IPS-20b (cell line): Measurements from ENCODE around the gene ARFGAP2.
A peak's percentile ranks its signal among the peaks of the same experiment; 100 is the strongest.

Experiments used
- H3K27ac ChIP-seq: one replicate; pipeline ENCODE4 v1.5.1; 2013; ENCODE audit warnings: low read length
- H3K27me3 ChIP-seq: 2 replicates; pipeline ENCODE4 v1.6.1; 2013; ENCODE audit warnings: mild to moderate bottlenecking, low read length, inconsistent platforms; ENCODE audit not compliant: insufficient read depth
- H3K36me3 ChIP-seq: 2 replicates; pipeline ENCODE4 v1.6.1; 2013; ENCODE audit warnings: low read depth, mild to moderate bottlenecking, inconsistent platforms, low read length, moderate library complexity; ENCODE audit not compliant: insufficient read depth
- H3K4me1 ChIP-seq: 2 replicates; pipeline ENCODE4 v1.6.1; 2013; ENCODE audit warnings: mild to moderate bottlenecking, control low read depth, inconsistent platforms, low read length, moderate library complexity; ENCODE audit not compliant: insufficient read depth
- H3K4me3 ChIP-seq: 2 replicates; pipeline ENCODE4 v1.5.1; 2013; ENCODE audit warnings: mild to moderate bottlenecking, low read length, inconsistent platforms
- H3K9ac ChIP-seq: 2 replicates; pipeline ENCODE4 v1.6.1; 2013; ENCODE audit warnings: low read depth, mild to moderate bottlenecking, inconsistent platforms, low read length, moderate library complexity
- H3K9me3 ChIP-seq: 2 replicates; pipeline ENCODE4 v1.6.1; 2013; ENCODE audit warnings: mild to moderate bottlenecking, low read depth, low read length, inconsistent platforms; ENCODE audit not compliant: insufficient read depth

Gene ARFGAP2

DNA sequence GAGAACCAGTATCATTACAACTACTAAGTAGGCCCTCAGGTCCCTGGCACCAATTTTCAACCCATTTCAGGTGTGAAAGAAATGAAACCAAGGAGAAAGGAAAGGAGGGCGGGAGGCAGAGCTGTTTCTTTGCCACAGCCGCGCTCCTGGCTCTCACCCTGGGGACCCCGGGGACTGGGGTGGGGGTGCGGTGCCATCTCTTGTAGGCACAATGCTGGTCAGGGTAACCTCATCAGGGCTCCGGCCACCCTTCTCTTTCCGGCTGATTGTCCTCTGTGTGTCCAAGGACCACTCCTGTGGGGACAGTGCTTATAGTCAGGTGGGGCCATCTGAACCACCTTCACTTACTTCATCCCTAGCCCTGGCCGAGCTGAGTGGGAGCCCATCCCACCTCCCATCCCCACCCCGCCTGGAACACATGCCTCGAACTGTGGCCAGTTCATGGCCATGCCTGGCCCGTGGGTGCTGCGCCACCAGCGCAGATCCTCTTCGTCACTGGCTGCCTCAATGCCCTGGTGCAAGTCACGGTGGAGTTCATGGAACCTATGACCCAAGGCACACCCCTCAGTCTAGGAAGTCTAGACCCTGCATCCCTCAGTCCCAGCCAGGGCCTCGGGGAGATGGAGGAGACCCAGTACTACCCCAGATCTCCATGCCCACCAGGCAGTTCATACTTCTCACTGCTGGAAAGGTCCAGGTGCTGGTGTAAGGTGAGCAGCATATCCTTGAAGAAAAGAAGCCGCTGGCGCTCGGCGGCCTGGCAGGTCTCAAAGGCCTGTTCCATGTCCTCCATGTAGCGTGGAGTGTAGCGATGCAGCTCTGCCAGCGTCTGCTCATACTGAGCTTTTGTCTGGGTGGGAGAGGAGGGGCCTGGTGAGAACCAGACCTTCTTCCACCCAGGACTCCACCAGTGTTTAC is 2.3 kb upstream of the ARFGAP2 start:
- peaks cover 1% of the 10 kb centered on the region; the same call in 1 of the 2 replicates for H3K4me1 ChIP-seq
- H3K4me3 ChIP-seq = no peak overlapping the region
- no peaks in the 10 kb centered on the region for H3K9me3 ChIP-seq
- no peak overlapping the region for H3K27ac ChIP-seq
- peaks cover 27% of the 10 kb centered on the region for H3K36me3 ChIP-seq
- H3K27me3 ChIP-seq = no peaks in the 10 kb centered on the region
- no peak overlapping the region; the same call in 1 of the 2 replicates for H3K9ac ChIP-seq

DNA sequence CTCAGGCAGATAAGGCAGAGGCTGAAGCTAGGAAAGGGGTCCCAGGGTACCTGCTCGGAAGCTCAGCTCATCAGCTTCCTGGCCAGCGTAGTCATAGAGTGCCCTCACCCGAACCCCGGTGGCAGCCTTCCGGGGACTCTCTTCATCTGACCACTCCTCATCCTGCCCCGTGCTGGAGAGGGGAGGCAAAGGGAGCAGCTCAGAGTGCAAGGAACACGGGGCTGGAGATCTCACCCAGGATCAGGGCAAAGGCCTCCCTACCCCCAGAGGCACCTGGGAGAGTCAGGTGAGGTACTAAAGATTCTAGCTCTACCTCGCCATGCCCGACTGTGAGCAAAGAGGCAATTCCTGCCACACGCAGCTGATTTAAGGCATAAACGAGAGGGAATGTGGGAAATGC is 1.6 kb upstream of the ARFGAP2 start:
- H3K27ac ChIP-seq = no peak overlapping the region
- H3K4me1 ChIP-seq = no peaks in the 10 kb centered on the region
- H3K9ac ChIP-seq = no peak overlapping the region
- H3K36me3 ChIP-seq = peaks cover 34% of the 10 kb centered on the region
- H3K27me3 ChIP-seq = no peaks in the 10 kb centered on the region
- no peak overlapping the region for H3K4me3 ChIP-seq
- H3K9me3 ChIP-seq = no peaks in the 10 kb centered on the region

DNA sequence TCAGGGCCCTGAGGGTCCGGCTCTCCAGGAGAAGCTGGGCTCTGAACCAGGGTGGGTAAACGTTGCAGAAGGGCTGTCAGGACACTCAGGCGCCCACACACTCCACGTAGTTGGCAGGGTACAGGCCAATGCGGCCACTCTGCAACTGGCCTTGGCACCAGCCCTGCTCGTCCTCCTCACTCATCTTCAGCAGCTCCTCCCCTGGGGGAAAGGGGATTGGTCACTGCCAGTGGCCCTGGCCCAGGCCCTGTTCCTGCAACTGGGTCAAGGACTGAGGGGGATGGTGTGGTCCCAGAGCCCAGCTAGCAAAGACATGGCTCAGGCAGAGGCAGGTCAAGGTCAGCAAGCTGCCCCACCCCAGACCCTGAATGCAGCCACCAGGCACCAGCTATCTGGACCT is 1.2 kb upstream of the ARFGAP2 start:
- no peaks in the 10 kb centered on the region for H3K9me3 ChIP-seq
- no peak overlapping the region for H3K27ac ChIP-seq
- peak overlapping the region; percentile 78; the same call in 1 of the 2 replicates for H3K4me3 ChIP-seq
- H3K9ac ChIP-seq = peak overlapping the region; percentile 86; the same call in 1 of the 2 replicates
- H3K4me1 ChIP-seq = no peaks in the 10 kb centered on the region
- H3K27me3 ChIP-seq = no peaks in the 10 kb centered on the region
- H3K36me3 ChIP-seq = peaks cover 38% of the 10 kb centered on the region

DNA sequence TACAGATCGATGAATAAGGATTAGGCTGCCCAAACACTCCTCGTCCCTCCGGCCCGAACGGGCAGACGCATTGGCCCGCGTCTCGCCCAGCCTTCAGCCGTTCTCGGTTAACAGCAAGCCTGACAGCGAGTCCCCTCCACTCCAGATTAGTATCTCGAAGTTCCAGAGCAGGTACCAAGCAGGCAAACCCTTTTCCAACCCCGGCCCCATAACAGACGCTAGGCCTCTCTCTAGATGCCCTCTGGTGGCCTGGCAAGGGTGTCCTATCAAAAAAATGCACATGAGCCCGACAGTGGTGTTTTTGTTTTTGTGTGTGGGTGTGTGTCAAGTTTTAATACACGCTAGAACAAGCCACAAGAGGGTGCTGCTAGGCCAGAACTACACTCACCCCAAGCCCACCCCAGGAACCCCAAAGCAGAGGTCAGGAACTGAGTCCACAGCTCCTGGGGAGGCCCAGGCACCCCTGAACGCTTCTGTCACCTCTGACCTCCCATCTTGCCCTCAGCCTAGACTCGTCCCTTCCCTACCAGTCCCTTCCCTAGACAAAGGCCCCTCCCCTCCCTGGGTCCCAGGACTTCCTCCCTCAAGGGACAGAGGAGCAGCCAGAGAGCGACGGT is 658 bp upstream of the ARFGAP2 start:
- H3K27me3 ChIP-seq = no peaks in the 10 kb centered on the region
- peaks cover 43% of the 10 kb centered on the region for H3K36me3 ChIP-seq
- no peaks in the 10 kb centered on the region for H3K4me1 ChIP-seq
- peak overlapping the region; percentile 78 for H3K4me3 ChIP-seq
- peak overlapping the region; percentile 86; the same call in 1 of the 2 replicates for H3K9ac ChIP-seq
- no peaks in the 10 kb centered on the region for H3K9me3 ChIP-seq
- no peak overlapping the region for H3K27ac ChIP-seq

DNA sequence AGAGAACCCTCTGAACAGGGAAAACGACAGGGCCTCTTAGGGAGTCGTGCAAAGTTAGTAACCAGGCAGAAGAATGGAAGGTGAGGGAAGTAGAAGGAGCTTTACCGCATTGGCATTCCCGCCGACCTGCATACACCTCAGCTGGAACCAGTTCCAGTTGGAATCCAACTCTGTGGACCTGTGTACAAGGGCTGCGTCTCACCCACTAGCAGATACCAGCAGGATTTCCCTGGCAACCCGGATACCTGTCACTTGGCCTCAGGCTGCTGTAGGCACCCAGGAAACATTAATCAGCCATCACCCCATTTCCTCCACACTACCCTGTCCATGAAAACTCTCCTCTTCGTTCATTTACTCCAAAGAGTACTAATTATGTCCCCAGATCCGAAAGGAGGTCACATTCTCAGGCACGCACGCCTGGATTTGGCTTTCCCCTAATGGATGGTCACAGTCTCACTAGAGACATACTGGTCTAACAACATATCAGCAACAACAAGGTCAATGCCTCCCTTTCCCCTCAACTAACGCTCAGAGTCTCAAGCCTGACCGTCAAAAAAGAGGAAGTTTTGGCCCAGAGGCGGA is 842 bp downstream of the ARFGAP2 start:
- Histone ChIP-seq H3K9me3 (no peaks in the 10 kb centered on the region), H3K4me3 (peak overlapping the region; percentile 78), H3K27me3 (no peaks in the 10 kb centered on the region), H3K36me3 (peaks cover 58% of the 10 kb centered on the region), H3K9ac (peak overlapping the region; percentile 98), H3K4me1 (no peaks in the 10 kb centered on the region), H3K27ac (peak overlapping the region; percentile 77)

DNA sequence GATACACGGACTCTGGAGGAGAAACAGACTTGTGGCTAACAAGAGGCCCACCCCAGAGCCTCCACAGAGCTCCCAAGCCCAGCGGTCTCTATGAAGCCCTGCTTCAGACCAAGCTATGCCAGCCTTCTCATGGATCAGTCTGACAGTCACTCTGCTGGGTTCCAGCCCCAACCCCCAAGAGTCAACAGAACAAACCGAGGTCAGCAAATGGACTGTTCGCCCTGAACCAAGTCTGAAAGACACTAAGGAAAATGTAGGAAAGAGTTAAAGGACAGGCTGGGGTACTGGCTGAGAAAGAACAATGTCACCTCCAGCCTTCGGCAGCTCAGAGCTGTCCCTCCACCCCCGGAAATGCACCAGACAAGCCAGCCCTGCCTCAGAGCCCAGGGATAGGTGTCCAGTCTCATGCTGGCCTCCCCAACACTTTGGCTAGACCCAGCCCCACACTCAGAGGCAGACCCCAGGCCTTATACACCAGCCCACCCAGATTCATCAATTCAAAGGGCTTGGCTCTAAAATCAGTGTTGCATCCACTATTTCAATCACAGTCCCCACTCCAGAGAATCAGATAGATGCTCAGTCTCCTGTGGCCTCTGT is 3.8 kb downstream of the ARFGAP2 start:
- H3K9me3 ChIP-seq = no peaks in the 10 kb centered on the region
- H3K4me1 ChIP-seq = no peaks in the 10 kb centered on the region
- no peak overlapping the region for H3K4me3 ChIP-seq
- peaks cover 66% of the 10 kb centered on the region for H3K36me3 ChIP-seq
- no peaks in the 10 kb centered on the region for H3K27me3 ChIP-seq
- no peak overlapping the region for H3K9ac ChIP-seq
- no peak overlapping the region for H3K27ac ChIP-seq

DNA sequence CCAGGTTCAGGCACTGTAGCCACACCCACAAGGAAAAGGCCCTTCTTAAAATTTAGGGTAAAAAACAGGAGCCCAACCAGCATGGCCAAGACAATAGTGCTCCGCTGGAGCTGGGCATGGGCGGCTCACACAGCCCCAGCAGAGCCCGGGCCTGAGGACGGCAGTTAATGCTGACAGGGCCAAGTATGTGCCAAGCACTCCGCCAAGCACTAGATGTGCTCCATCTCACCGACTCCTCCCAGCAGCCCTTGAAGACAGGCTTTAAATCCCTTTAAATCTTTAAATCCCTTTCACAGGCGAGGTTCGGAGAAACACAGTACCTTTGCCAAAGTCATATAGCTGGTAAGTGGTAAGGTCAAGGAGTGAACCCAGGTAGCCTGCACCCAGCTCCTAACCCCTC is 4.8 kb downstream of the ARFGAP2 start:
- H3K36me3 ChIP-seq = peaks cover 76% of the 10 kb centered on the region
- no peaks in the 10 kb centered on the region for H3K4me1 ChIP-seq
- H3K27ac ChIP-seq = no peak overlapping the region
- H3K9ac ChIP-seq = no peak overlapping the region
- H3K9me3 ChIP-seq = no peaks in the 10 kb centered on the region
- no peaks in the 10 kb centered on the region for H3K27me3 ChIP-seq
- H3K4me3 ChIP-seq = no peak overlapping the region

DNA sequence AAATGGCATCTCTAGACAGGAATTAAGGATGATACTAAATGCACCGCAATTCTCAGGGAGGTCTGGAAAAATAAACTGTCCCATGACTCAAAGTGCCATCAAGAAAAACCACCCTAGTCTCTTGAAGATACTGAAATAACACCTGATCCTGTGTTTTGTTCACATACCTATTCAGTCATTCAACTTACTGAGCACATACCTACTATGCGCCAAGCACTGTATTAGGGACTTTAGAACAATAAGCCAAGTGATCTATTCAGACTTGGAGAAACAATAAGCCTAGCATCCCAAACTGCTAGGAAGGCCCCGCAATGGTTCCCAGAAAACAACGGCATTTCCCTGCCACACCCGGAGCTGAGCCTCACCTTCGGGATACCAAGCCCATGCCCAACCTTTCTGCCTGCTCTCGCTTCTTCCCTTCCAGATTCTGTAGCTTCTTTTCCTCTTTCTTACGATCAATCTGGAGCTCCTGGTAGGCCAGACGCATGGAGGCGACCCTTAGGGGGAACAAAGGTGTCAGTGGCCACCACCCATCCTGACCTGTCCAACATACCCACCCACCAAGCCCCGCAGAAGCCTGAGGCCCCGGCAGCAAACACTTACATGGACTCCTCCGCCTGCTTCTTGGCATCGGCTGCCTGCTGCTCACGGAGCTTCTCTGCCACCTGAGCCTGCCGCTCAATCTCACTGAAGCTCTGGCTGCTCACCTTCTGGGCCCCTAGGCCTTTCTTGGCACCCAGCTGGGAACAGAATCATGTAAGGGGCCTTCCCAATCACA is 5.4 kb downstream of the ARFGAP2 start:
- no peak overlapping the region for H3K27ac ChIP-seq
- no peaks in the 10 kb centered on the region for H3K27me3 ChIP-seq
- H3K36me3 ChIP-seq = peaks cover 82% of the 10 kb centered on the region
- no peak overlapping the region for H3K9ac ChIP-seq
- no peak overlapping the region for H3K4me3 ChIP-seq
- H3K9me3 ChIP-seq = no peaks in the 10 kb centered on the region
- H3K4me1 ChIP-seq = no peaks in the 10 kb centered on the region

DNA sequence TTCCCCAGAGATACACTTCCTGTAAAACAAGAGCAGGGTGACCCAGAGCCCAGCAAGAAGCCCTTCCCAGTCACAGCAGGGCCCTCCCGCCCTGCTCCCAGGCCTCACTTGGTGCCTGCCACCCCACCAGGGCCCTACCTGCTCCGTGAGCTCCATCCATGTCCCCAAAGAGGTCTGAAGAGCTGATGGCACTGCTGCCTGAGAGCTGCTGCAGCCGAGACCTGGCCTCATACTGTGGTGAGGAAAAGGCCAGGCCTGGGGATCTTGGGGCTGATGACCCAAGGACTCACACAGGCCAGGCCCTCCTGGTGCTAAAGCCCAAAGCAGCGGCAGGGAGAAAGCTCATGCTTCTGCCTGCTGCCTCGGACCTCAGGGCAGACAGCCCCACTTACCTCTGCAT is 10.3 kb downstream of the ARFGAP2 start:
- Histone ChIP-seq H3K4me3 (no peak overlapping the region), H3K9me3 (no peaks in the 10 kb centered on the region), H3K27me3 (no peaks in the 10 kb centered on the region), H3K27ac (no peak overlapping the region), H3K36me3 (peaks cover 76% of the 10 kb centered on the region), H3K4me1 (no peaks in the 10 kb centered on the region), H3K9ac (no peak overlapping the region)

DNA sequence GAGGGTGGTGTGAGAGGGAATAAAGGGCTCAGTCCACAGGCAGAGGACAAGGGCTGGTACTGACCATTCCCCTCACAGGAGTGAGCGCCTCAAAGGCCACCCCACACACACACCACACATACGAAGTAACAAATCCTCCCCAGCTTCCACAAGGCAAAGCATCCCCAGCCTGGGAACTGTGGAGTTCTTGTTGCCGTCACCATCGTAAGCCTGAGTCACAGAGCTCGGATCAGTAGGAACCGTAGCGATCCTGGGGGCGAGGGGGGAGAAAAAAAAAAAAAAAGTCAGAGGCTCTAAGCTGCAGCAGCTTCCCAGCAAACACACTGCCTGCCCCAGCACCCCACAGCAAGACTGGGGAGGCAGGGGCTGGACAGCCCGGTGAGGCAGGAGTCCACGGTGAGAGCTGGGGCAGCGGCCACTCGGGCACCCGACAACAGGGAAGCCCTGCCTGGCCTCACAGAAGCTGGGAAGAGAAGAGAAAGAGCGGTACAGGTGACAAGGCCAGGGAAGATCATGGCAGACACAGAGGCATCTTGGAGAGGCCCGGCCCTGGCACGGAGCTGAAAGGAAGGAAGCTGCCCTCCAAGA is 11.3 kb downstream of the ARFGAP2 start:
- Histone ChIP-seq H3K27ac (no peak overlapping the region), H3K36me3 (peaks cover 66% of the 10 kb centered on the region), H3K9ac (no peak overlapping the region), H3K4me3 (no peak overlapping the region), H3K27me3 (no peaks in the 10 kb centered on the region), H3K4me1 (no peaks in the 10 kb centered on the region), H3K9me3 (no peaks in the 10 kb centered on the region)

DNA sequence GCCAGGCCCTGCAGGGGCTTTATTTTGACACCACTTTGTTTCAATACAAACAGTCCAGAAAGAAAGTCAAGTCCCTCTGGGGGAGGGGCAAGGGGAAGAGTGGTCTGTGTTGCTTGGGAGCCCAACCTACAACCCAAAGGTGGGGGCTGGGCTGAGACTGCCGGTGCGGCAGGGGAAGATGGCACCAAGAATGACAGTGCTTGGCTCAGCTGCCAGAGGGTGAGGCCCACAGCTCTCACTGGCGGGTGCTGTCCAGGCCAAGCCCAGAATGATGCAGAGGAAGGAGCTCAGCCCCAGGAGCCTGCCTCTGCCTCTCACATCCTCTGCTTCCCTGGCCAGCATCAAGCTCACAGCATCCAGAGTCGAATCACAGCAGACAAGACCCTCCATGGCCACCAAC is 12.4 kb downstream of the ARFGAP2 start:
- Histone ChIP-seq H3K36me3 (peaks cover 59% of the 10 kb centered on the region), H3K9ac (no peak overlapping the region), H3K27me3 (no peaks in the 10 kb centered on the region), H3K27ac (no peak overlapping the region), H3K4me1 (no peaks in the 10 kb centered on the region), H3K9me3 (no peaks in the 10 kb centered on the region), H3K4me3 (no peak overlapping the region)
